ENCODE results near the gene SPRED3.
"Not testable (repeated sequence)": the region's sequence is repeated elsewhere in the genome, so short reads cannot be mapped to it uniquely, and the experiment has no call there.

The SPRED3 gene, protein sequence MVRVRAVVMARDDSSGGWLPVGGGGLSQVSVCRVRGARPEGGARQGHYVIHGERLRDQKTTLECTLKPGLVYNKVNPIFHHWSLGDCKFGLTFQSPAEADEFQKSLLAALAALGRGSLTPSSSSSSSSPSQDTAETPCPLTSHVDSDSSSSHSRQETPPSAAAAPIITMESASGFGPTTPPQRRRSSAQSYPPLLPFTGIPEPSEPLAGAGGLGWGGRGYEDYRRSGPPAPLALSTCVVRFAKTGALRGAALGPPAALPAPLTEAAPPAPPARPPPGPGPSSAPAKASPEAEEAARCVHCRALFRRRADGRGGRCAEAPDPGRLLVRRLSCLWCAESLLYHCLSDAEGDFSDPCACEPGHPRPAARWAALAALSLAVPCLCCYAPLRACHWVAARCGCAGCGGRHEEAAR

DNA sequence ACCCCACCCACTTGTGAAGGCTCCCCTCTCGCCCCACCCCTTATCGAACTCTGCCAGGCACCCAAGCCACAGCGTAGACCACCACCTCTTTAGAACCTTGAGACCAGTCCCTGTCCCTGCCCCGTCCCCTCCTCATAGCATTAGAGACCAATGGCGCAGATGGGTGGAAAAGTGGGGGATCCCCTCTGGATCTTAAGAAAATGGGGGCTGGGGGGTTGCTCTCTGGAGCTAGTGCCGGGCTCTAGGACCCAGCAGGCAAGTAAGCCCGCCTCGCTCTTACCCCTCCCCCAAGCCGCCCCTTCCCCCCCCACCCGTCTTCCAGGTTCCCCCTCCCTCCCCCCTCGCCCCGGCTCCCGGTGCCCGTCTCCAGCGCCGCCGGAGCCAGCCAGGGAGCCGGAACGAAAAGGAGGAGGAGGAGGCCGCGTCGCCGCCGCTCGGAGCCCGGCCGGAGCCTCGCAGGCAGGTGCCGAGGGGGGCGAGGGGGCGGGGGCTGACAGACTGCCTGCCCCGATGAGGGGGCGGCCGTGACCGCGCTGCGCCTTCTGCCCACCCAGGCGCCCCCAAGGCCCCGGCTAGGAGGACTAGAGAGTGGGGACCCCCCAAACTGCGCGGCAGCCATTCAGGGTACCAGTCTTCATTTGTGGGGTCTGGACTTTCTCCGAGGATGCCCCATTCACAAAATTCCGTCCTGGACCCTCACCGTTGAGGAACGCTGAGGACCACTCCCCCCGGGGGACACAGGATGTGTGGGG is at the start of gene SPRED3:
TSS of gene SPRED3 (plus strand) at position 349 of the 752 bp plus-strand sequence. CDS start 1,606 bp downstream, outside the sequence.
- ATAC-seq: no peak
- DNase-seq: no peak

DNA sequence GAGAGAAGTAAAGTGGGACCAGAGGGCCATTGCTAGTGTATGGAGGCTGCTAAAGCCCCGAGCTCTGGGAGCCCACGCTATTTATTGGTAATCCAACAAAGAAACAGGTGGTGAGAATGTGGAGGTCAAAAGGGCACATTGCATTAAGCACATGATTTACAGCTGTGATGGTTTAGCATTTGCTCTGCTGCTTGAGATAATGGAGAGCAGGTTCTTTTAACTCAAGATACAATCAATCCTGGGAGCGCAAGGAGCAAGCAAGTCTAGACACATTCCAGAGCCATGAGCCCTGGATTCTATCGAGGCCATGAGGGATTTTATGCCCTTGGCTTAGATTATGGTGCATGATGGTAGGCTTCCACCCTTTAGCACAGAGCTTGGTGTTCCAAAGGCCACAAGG is 49.5 kb upstream of the SPRED3 start:
- ATAC-seq, DNase-seq: not testable (repeated sequence)

DNA sequence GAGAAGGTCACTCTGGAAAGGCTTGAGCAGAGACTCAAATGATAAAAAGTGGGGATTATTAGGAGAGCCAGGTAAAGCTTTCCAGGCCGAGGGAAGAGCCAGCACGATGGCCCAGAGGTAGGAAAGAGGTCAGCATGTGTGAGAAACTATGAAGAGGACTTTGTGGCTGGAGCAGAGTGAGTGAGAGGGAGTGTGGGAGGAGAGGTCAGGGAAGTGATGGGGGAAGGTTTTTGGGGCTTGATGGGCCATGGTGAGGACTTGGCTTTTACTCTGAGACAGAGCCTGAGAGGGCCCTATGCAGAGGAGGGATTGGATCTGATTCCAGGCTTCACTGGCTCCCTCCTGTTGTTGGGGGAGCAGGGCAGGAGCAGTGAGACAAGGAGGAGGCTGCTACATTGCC is 47.6 kb upstream of the SPRED3 start:
- DNase-seq (no peak), ATAC-seq (no peak)

DNA sequence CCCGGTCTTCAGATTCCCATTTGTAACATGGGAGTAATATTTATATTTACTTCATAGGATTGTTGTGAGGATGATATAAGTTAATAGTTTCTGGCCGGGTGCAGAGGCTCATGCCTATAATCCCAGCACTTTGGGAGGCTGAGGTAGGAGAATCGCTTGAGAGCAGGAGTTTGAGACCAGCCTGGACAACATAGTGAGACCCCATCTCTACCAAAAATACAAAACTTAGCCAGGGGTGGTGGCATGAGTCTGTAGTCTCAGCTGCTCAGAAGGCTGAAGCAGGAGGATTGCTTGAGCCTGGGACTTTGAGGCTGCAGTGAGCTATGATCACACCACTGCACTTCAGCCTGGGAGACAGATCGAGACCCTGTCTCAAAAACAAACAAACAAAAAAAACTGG is 41.7 kb upstream of the SPRED3 start:
- ATAC-seq (no peak), DNase-seq (no peak)

DNA sequence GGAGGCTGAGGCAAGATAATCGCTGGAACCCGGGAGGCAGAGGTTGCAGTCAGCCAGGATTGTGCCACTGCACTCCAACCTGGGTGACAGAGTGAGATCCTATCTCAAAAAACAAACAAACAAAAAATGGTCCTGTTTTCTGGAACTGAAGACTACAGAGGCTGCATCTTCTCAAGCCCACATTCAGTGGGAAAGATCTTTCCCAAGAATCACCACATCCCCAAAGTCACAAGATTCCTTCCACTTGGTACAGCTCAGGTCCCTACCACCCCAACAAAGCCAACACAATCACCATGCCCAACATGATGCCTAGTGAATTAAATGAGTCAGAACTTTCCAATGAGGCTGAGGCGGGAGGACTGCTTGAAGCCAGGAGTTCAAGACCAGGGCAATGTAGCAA is 37.6 kb upstream of the SPRED3 start:
- DNase-seq (no peak), ATAC-seq (no peak)

DNA sequence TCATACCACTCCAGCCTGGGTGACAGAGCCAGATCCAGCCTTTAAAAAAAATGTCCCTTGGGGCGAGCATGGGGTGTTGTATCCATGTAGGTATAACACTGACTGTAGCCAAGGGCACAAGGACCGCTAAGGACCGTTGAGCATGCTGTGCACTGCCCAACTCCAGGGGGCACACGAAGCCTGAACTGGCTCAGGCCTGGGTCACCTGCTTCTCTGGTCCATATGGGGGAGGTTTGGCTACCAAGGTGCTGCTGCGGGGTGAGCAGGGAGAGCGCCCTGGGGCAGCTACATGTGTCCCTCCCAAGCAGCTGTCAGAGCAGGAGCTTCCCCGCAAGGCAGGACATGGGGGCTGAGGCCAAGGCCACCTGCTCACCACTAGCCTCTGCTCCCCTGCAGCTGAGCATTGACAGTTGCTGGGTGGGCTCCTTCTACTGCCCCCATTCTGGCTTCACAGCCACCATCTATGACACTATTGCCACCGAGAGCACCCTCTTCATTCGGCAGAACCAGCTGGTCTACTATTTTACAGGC is 36.6 kb upstream of the SPRED3 start:
- DNase-seq (no peak), ATAC-seq (no peak)

DNA sequence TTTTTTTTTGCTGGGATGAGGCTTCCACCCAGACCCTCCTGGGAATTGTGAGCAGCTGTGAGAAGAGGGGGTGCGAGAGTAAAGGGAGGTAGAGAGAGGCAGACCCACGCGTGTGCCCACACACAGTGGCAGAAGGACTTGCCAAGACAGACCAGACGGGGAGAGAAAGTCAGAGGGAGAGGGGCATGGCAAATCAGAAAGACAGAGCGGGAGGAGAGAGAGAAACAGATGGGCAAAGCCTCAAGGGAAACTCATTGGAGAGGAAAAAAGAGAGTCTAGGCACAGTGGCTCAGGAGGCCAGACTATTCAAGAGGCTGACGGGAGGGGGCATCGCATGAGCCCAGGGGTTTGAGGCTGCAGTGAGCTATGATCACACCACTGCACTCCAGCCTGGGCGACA is 35.9 kb upstream of the SPRED3 start:
- ATAC-seq: no peak
- no peak for DNase-seq

DNA sequence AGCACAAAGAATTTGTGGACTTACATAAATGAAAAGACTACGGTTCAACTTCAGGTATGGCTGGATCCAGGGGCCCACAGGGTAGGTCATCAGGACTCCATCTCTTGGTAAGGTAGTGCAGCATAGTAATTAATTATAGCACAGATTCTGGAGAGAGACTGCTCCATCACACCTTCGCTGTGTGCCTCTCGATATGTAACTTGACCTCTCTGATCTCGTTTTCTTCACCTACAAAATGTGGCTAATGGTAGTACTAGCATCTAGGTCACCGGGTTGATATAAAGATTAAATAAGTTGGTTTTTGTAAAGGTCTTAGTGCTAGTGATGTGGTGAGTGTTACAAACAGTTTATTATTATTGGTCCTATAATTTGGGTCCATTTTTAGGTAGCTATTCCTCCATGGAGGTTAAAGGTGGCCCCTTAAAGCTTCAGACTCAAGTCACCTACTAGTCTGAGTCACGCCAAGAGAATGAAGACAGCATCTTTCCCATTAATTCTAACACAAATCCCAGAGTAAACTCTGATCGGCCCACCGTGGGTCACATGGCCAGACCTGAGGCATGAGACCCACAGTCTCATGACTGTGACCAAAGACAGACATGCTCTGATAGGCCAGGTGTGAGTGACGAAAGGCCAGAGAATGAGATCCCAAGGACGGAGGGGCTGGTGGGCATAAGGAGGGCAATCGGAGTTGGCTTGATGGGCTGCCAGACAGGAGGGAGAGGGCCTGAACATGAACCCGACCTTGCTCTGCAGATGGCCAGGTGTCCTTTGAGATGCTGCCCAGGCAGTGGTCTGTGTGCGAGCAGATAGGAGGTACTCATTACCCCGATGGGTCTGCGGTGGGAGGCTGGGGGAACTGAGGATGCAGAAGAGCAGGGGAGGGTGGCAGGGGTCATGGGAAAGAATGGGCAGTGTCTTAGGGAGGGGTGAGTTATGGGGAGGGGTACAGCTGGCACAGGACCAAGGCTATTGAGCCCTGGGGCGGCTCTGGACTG is 32.5 kb upstream of the SPRED3 start:
- DNase-seq: no peak
- ATAC-seq: no peak

DNA sequence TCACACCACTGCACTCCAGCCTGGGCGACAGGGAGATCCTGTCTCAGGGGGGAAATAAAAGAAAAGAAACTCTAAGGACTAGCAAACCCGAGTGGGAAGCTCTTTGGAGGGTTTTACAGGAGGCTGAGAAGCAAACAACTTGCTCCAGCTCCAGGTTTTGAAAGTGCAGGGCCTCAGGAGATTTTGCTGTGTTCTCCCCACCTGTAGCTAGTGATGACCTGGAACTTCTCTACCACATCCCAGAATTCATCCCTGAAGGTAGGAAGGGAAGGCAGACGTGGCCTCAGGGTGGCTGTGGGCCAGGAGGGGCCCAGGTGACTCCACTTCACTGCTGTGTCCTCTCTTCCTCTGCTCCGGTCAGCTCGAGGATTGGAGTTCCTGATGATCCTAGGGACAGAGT is 30.4 kb upstream of the SPRED3 start:
- no peak for ATAC-seq

DNA sequence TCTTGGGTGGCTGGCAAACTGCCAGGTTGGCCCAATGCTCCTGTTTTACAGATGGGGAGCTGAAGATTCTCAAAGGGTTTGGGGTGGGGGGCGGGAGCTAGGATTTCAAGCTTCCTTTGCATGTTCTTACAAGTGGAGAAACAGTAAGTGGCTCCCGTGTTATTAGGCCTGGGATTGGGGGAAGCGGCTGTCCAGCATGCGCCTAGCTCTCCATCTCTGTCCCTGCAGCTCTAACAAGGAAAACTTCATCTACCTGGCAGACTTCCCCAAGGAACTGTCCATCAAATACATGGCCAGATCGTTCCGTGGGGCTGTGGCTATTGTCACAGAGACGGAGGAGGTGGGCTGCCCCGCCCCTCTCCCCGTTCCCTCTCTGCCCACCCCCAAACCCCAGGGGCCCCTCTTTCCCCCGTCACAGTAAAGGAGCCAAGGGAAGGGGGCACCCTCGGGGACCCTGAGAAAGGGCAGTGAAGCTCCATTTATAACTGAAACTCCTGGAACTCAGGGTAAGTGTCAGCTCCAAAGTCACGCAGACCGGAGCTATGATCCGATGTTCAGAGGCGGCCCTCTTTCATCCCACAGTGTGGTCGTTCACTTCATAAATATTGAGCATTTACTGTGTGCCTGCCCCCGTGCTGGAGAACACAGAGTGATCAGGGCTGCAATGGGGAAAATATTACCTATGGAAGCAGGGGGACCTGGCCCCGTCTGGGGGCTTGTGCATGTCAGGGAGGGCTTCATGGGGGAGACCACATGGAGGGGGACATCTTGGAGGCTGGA is 29.1 kb upstream of the SPRED3 start:
- ATAC-seq (no peak), DNase-seq (no peak)

More for the DNA sequence above, 30.4 kb upstream of the SPRED3 start:
- DNase-seq: no peak

DNA sequence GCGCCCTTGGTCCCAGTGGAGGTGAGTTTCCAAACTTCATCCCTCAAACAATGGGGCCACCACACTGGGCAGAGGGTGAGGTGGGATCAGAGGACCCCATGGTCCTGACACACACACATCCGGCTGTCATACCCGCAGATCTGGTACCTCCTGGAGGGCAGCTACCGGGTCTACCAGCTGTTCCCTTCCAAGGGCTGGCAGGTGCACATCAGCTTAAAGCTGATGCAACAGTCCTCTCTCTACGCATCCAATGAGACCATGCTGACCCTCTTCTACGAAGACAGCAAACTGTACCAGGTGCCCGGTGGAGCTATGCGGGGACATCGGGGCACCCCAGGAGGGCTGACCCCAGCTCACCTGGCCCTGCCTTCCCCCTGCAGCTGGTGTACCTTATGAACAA is 28.1 kb upstream of the SPRED3 start:
- no peak for ATAC-seq
- DNase-seq: no peak

DNA sequence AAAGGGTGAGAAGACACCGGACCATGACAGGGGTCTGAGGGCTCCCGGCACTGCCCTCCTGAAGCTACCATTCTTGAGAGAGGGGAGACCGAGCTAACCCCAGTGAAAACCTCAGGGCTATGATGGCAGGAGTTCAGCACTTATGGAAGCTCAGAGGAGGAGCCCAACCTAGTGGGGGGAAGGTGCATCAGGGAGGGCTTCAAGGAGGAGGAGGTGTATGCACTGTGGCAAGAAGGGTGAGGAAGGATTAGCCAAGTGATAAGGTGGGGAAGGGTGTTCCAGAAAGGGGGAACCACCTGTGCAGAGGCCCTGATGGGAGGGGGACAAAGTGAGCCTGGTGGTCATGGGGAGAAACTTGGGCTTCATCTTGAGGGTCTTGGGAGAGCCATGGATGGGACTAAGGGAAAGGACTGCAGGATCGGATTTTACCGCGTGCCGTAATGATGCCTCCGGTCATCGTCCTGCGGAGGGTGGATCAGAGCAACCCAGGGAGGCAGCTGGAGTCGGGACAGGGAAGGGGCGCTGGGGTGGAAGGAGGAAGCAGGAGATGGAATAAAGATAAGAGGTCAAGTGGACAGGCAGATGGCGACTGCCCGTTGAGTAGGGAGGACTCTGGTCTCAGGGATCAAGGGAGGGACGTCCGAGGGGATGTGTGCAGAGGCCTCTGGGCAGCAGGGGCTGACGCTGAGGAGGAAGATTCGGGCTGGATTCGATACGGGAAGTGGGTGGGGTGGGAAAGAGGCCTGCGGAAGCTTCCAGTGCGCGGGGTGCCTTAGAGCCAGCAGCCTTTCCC is 27.5 kb upstream of the SPRED3 start:
- ATAC-seq (no peak), DNase-seq (no peak)

DNA sequence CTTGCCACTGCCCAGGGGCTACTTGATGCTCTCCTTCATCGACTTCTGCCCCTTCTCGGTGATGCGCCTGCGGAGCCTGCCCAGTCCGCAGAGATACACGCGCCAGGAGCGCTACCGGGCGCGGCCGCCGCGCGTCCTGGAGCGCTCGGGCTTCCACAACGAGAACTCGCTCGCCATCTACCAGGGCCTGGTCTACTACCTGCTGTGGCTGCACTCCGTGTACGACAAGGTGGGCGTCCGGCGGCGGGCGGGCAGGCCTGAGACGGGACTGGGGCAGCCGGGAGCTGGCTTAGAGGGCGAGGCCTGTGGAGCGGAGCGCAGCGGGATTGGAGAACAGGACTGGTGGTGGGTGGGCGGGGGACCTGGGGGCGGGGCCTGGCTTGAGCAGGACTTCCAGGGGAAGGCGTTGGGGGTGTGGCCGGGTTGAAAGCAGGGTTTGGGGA is 26.8 kb upstream of the SPRED3 start:
- peak; percentile 75 for ATAC-seq
- DNase-seq: peak; percentile 77

DNA sequence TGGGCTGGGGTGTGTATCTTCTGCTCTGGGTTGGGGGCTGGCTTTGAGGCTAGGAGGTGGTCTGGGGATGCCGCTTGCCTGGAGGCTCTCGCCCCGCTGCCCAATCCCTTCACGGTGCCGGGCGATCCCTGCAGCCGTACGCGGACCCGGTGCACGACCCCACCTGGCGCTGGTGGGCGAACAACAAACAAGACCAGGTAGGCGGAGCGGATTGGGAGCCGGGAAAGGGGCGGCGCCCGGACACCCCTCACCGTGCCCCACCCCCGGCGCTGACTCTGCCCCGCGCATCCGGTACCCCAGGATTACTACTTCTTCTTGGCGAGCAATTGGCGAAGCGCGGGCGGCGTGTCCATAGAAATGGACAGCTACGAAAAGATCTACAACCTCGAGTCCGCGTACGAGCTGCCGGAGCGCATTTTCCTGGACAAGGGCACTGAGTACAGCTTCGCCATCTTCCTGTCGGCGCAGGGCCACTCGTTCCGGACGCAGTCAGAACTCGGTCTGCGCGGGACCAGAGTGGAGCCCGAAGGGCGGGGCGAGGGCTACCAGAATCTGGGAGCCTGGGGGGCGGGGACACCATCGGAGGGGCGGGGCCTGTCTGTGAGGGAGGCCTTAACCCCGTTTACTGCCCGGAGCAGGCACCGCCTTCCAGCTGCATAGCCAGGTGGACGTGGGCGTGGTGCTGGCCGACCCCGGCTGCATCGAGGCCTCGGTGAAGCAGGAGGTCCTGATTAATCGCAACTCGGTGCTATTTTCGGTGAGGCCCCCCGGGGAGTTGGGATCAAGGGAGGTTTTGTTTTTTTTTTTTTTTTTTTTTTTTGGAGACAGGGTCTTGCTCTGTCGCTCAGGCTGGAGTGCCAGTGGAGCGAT is 26.2 kb upstream of the SPRED3 start:
- DNase-seq (peak; percentile 87), ATAC-seq (peak; percentile 72)

DNA sequence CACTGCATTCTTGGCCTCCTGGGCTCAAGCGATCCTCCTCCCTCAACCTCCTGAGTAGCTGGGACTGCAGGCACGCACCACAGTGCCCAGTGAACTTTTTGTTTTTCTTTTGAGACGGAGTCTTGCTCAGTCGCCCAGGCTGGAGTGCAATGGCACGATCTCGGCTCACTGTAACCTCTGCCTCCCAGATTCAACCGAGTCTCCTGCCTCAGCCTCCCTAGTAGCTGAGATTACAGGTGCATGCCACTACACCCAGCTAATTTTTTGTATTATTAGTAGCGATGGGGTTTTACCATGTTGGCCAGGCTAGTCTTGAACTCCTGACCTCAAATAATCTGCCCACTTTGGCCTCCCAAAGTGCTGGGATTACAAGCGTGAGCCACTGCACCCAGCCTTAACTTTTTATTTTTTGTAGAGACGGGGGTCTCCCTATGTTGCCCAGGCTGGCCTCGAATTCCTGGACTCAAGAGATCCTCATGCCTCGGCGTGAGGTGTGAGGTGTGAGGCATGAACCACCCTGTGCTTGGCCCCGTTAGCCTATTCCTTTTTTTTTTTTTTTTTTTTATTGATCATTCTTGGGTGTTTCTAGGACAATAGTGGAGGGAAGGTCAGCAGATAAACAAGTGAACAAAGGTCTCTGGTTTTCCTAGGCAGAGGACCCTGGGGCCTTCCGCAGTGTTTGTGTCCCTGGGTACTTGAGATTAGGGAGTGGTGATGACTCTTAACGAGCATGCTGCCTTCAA is 25.4 kb upstream of the SPRED3 start:
- not testable (repeated sequence) for DNase-seq, ATAC-seq

DNA sequence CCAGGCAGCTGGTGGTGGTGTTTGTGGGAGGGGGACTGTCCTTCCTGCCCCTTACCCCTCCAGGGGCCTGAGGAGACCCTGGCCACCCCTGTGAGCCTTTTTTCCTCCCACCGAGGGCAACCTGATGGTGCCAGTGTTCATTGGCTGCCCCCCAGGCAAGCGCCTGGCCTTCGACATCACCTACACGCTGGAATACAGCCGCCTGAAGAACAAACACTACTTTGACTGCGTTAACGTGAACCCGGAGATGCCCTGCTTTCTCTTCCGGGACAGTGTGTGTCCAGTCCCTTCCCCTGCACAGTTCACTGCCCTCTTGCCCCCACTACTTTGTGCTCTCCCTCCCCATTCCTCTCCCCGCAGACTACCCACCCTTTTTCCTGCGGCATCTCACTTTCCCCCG is 21.5 kb upstream of the SPRED3 start:
- ATAC-seq (no peak), DNase-seq (no peak)

DNA sequence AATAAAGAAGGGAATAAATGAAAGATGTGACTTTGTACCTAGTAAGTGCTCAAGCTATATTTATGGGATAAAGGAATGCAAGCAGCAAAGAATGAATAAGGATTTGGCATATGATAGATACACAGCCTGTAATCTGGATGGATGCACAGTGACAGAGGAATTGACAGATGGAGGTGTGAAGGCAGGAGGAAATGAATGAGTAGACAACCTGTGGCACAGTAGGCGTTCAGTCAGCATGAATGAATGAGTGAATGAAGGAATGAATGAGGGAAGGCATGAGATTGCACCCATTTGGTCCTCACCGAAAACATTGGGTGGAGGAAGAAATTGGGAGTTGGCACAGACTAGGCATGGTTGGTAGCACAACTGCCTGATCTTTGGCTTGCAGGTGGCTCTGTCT is 18.9 kb upstream of the SPRED3 start:
- ATAC-seq (no peak), DNase-seq (no peak)

DNA sequence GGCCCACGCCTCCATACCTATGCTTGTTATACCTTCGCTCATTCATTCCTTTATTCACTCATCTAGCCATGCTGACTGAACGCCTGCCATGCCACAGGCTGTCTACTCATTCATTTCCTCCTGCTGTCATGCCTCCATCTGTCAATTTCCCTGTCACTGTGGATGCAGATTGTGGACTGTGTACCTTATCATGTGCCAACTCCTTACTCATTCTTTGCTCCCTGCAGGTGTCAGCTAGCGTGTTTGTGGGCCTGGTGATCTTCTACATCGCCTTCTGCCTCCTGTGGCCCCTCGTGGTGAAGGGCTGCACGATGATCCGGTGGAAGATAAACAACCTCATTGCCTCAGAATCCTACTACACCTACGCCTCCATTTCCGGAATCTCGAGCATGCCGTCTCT is 18.2 kb upstream of the SPRED3 start:
- no peak for DNase-seq
- ATAC-seq: no peak

DNA sequence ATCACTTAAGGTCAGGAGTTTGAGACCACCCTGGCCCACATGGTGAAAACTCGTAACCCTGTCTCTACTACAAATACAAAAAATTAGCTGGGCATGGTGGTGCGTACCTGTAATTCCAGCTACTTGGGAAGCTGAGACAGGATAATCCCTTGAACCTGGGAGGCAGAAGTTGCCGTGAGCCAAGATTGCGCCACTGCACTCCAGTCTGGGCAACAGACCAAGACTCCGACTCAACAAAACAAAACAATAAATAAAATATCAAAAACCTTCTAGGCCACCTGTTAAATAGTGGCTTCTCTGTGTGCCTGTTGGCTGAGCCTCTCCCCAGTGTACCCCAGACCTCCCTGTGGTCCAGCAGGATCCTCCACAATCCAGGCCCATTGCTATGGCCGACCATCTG is 17.4 kb upstream of the SPRED3 start:
- ATAC-seq: no peak
- DNase-seq: no peak
